ENCODE results near the gene BTN1A1. TPM values are rescaled to one million over a fixed set of nuclear protein-coding genes. Genes with fewer than 3 reads are reported as not detected.
A peak's percentile ranks its signal among the peaks of the same experiment; 100 is the strongest.

BTN1A1 gene
- total RNA-seq, 4 donors from 2014 or later, result 0.32 TPM; not detected in 3

DNA sequence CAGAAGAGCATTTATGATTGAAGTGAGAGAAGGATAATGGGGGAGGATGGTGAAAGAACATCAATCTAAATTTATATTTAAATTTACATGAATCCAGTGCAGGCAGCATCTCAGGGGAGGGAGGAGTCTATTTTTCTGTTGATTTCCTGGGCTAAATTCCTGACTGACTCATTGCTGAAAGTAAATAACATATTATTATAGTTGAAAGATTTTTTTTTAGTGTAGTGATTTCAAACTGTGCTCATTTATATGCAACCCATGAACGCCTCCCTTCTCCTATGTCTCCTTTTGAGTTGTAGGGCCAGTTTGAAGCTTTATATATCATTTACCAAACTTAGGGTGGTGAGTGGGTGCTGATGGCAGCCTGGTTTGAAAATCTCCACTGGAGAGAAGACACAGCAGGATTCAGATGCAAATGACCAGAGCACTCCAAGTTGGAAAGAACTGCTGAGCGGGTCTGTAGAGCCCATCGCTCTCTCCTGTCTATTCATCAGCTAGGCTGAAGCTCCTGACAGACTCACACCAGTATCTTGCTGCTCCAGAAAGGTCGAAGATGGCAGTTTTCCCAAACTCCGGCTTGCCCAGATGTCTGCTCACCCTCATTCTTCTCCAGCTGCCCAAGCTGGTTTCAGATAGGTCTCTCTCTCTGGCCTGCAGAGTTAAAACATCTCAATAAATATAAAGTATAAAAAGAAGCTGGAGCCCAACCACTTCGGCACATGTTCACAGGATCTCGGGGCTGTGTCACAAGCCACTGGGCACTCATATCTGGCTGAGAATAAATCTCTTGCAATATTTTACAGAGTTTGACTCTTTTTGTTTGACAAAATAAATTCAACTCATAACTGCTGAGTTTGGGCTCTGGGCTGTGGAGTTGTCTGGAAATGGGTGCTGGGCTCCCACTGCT is 24.0 kb upstream of the BTN1A1 start:
- no peak for DNase-seq
- in situ Hi-C loops (cut with MboI; ENCODE audit: low pct_ligation_motif_present in 1 of 4, low pct_unique_long_range_greater_than_20kb in 1 of 4, low sequenced_read_pairs in 3 of 4) (no loop called here), intact Hi-C loops (cut with DNase I; ENCODE audit: low total_unique reads) (no loop called here)
- H3K27ac ChIP-seq, result peak overlapping the region; percentile 24 to 96 (median 94)
- peaks cover 5 to 33% (median 15%) of the 10 kb centered on the region in 4 donors for H3K4me1 ChIP-seq
- no peaks in the 10 kb centered on the region for H3K27me3 ChIP-seq
- H3K4me3 ChIP-seq, result no peak overlapping the region
- TF ChIP-seq EP300 (IDR thresholded peaks at IDR 0.05; ENCODE audit: low read depth) (no peak), POLR2AphosphoS5 (IDR thresholded peaks at IDR 0.05) (no peak), POLR2A (IDR thresholded peaks at IDR 0.05) (no peak)
- TF ChIP-seq, protein P1, sequence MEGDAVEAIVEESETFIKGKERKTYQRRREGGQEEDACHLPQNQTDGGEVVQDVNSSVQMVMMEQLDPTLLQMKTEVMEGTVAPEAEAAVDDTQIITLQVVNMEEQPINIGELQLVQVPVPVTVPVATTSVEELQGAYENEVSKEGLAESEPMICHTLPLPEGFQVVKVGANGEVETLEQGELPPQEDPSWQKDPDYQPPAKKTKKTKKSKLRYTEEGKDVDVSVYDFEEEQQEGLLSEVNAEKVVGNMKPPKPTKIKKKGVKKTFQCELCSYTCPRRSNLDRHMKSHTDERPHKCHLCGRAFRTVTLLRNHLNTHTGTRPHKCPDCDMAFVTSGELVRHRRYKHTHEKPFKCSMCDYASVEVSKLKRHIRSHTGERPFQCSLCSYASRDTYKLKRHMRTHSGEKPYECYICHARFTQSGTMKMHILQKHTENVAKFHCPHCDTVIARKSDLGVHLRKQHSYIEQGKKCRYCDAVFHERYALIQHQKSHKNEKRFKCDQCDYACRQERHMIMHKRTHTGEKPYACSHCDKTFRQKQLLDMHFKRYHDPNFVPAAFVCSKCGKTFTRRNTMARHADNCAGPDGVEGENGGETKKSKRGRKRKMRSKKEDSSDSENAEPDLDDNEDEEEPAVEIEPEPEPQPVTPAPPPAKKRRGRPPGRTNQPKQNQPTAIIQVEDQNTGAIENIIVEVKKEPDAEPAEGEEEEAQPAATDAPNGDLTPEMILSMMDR (IDR thresholded peaks at IDR 0.05), result no peak
- no peaks in the 10 kb centered on the region for H3K9me3 ChIP-seq
- WGBS, 2 donors (ENCODE audit: low coverage in 1 of 2), result 83 to 85% methylated on average over 4 to 7 of the region's 7 CpGs
- H3K36me3 ChIP-seq, result no peaks in the 10 kb centered on the region

DNA sequence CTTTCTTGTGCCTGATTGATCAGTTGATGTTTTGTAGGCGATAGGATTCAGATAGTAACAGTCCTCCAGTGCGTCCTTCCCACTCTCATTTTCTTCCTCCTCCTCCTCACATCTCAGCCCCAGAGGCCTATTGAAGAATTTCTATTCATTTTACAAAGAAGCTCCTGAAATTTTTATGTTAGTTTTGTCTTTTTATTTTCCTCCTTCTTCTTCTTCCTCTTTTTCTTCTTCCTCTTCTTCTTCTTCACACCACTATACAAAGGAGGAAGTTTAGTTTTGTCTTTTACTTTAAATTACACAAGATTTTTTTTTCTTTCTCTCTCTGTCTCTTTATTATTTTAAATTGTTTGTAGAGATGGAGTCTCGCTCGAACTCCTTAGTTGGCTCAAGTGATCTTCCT is 23.2 kb upstream of the BTN1A1 start:
- H3K36me3 ChIP-seq, result no peaks in the 10 kb centered on the region
- no peak for DNase-seq
- peaks cover 5 to 33% (median 15%) of the 10 kb centered on the region in 4 donors for H3K4me1 ChIP-seq
- in situ Hi-C loops (cut with MboI; ENCODE audit: low pct_ligation_motif_present in 1 of 4, low pct_unique_long_range_greater_than_20kb in 1 of 4, low sequenced_read_pairs in 3 of 4), result no loop called here
- TF ChIP-seq POLR2A (IDR thresholded peaks at IDR 0.05), result no peak
- TF ChIP-seq, protein P1 (IDR thresholded peaks at IDR 0.05), result no peak
- no peak for TF ChIP-seq POLR2AphosphoS5 (IDR thresholded peaks at IDR 0.05)
- no peak for TF ChIP-seq EP300 (IDR thresholded peaks at IDR 0.05; ENCODE audit: low read depth)
- H3K4me3 ChIP-seq, result no peak overlapping the region
- no peaks in the 10 kb centered on the region for H3K27me3 ChIP-seq
- intact Hi-C loops (cut with DNase I; ENCODE audit: low total_unique reads), result no loop called here
- H3K9me3 ChIP-seq, result no peaks in the 10 kb centered on the region
- H3K27ac ChIP-seq, result peak overlapping the region; percentile 6 to 96 (median 56)
- WGBS, 2 donors (ENCODE audit: low coverage in 1 of 2), result 84 to 93% methylated on average over 4 of the region's 4 CpGs

DNA sequence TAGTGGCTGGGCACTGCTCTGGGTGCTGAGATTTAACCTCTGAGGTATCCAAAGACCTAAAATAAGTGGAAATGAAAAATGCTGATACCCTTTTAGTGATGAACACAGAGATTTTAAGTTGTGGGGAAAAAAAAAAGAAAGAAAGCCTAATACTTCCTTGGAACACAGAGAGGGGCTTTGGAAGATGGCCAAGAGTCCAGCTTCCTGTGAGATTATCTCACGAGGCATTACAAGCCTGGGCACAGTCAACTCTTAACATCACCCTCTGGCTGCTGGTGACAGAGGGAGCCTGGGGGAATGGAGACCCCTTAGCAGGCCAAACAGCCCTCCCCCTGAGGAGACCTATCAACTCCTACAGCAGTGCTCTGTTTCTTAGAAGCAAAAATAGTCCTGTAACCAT is 22.7 kb upstream of the BTN1A1 start:
- WGBS, 2 donors (ENCODE audit: low coverage in 1 of 2), result 40 to 57% methylated on average over 1 of the region's 1 CpG
- H3K27me3 ChIP-seq, result no peaks in the 10 kb centered on the region
- H3K4me1 ChIP-seq, result peaks cover 5 to 33% (median 15%) of the 10 kb centered on the region in 4 donors
- intact Hi-C loops (cut with DNase I; ENCODE audit: low total_unique reads), result no loop called here
- TF ChIP-seq, protein P1 (IDR thresholded peaks at IDR 0.05), result no peak
- no peak for TF ChIP-seq POLR2A (IDR thresholded peaks at IDR 0.05)
- no peak for TF ChIP-seq POLR2AphosphoS5 (IDR thresholded peaks at IDR 0.05)
- TF ChIP-seq EP300 (IDR thresholded peaks at IDR 0.05; ENCODE audit: low read depth), result no peak
- H3K27ac ChIP-seq, result peak overlapping the region in 3 of 4 donors; percentile 17 to 96 (median 95)
- H3K4me3 ChIP-seq, result no peak overlapping the region
- H3K36me3 ChIP-seq, result no peaks in the 10 kb centered on the region
- no peaks in the 10 kb centered on the region for H3K9me3 ChIP-seq
- no peak for DNase-seq
- in situ Hi-C loops (cut with MboI; ENCODE audit: low pct_ligation_motif_present in 1 of 4, low pct_unique_long_range_greater_than_20kb in 1 of 4, low sequenced_read_pairs in 3 of 4), result no loop called here

DNA sequence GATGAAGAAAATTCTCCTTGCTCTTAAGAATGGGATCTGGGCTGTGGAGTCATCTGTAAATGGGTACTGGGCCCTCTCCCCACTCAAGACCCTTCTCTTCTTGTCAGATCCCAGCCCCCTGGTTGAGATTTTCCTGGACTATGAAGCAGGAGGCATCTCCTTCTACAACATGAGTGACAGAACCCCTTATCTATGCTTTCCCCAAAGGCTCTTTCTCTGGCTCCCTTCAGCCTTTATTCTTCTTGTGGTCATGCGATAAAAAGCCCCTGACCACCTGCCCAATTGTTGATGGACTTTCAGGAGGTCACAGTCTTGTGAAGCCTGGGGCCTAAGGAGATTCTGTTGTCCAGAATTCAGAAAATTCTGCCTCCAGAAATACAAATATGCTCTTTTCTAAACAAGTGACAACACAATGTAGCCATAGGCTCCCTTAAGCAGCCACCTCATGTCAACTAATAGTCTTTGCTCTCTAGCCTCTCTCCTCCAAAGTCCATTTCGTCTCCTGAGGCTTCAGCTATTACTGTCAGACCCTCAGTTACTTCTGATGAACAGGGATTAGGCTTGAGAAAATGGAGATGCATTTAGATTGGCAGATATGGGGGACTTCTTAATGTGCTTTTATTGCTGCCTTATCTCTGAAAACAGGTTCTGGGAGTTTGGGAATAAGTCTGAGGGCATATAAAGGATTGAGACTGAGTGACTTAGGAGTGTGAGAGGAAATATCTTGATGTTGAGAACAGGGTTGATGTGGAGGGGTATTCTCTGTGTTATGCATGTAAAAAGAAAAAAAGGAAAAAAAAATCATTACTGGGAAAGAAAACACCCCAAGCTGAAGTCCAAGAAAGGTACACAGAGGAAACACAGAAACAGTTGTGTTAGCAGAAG is 21.8 kb upstream of the BTN1A1 start:
- Histone ChIP-seq H3K27ac (peak overlapping the region in 2 of 4 donors; percentile 95 to 96), H3K27me3 (no peaks in the 10 kb centered on the region), H3K9me3 (no peaks in the 10 kb centered on the region), H3K36me3 (no peaks in the 10 kb centered on the region), H3K4me3 (no peak overlapping the region), H3K4me1 (peaks cover 5 to 30% (median 13%) of the 10 kb centered on the region in 4 donors)
- DNase-seq, result no peak
- no peak for TF ChIP-seq POLR2A (IDR thresholded peaks at IDR 0.05)
- TF ChIP-seq, protein P1 (IDR thresholded peaks at IDR 0.05), result no peak
- TF ChIP-seq EP300 (IDR thresholded peaks at IDR 0.05; ENCODE audit: low read depth), result no peak
- TF ChIP-seq POLR2AphosphoS5 (IDR thresholded peaks at IDR 0.05), result no peak
- intact Hi-C loops (cut with DNase I; ENCODE audit: low total_unique reads) (no loop called here), in situ Hi-C loops (cut with MboI; ENCODE audit: low pct_ligation_motif_present in 1 of 4, low pct_unique_long_range_greater_than_20kb in 1 of 4, low sequenced_read_pairs in 3 of 4) (no loop called here)
- WGBS, 2 donors (ENCODE audit: low coverage in 1 of 2), result 90 to 100% methylated on average over 2 of the region's 2 CpGs

Measured in transverse colon (tissue), 4 donors.